Iris pigment epithelial cell (primary cell): ENCODE measurements around the gene TMEM258.

ENCODE experiments used
- DNase-seq: peaks from one replicate; pipeline ENCODE4 v3.0.0-alpha.2; 2011; ENCODE audit warnings: low read depth

TMEM258 gene

DNA sequence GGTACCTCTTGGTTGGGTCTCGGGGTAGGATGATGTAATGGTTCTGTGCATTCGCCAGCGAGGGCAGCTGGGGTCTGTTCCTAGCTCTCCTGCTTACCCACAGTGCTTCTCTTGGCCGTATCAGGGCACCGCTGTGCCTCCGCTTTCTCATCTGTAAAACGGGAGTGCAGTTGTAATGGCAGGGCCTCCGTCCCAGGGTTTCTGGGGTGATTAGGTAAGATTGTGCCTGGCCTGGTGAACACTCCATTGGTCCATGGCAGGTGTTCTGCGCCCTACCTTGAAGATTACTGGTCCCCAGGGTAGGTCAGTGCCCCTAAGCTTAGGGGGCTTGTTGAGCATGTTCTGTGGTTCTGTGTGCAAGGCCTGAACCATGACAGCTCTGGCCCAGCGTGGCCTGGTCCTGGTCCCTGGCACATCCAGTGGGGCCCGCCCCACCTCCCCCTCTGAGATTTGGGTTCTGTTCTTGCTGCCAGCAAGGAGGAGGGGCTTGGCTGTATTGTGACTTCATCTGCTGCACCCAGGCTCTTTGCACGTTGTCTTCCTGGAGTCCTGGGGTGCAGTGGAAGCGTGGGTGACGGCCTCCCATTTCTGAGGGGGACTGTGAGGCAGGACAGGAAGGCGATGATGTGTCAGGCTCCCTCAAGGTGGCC lies 35.1 kb downstream of the TMEM258 start:
- DNase-seq = no peak

GRCh38 chr11:61756452-61757212 lies 35.8 kb downstream of the TMEM258 start:
- peak; percentile 56 for DNase-seq

GRCh38 chr11:61756147-61756451 lies 36.3 kb downstream of the TMEM258 start:
- DNase-seq = no peak

DNA sequence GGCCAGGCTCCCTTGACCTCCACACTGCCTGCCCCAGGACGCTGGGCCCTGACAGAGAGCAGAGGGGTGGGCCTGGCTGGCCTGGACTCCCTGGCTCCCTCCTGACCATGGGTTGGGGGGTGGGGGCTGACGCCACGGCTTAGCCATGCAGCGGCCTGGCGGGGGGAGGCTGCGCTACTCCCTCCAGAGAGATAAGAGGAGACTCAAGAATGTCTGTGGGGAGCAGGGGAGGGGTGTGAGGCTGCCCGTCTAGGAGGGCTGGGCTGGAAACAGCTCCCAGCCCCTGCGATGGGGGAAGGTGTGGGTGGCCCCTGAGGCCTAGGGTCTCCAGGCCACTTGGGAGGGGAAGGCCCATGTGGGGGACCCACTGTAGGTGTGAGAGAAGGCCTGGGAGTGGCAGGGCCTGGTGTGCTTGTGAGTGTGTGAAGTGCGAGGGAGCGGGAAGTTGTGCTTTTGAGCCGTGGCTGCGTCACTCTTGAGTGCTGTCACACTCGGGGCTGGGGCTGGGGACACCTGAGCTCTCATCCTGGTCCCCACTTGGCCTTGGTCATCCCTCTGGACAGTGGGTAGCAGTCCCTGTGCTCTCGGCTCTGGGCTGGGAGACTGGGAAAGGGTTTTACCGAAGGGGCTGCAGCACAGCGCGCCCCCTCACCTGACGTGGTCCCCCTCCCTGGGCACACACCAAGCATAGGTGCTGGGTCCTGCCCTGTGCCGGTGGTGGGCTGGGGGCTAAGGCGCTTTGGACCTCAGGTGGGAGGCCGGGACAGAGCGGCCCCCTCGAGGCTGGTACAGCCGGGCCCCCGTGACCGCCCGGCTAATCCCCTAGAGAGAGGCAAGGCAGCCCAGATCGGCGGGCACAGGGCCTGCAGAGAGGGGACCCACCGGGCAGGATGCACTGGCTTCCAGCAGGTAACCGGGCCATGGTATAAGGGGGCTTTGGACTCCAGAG lies 37.6 kb downstream of the TMEM258 start:
- peak; percentile 80 for DNase-seq

- DNase-seq = no peak
These were observed 38.7 kb downstream of the TMEM258 start for GRCh38 chr11:61753672-61754071.

GRCh38 chr11:61752925-61753521 lies 39.4 kb downstream of the TMEM258 start:
- DNase-seq = no peak

DNA sequence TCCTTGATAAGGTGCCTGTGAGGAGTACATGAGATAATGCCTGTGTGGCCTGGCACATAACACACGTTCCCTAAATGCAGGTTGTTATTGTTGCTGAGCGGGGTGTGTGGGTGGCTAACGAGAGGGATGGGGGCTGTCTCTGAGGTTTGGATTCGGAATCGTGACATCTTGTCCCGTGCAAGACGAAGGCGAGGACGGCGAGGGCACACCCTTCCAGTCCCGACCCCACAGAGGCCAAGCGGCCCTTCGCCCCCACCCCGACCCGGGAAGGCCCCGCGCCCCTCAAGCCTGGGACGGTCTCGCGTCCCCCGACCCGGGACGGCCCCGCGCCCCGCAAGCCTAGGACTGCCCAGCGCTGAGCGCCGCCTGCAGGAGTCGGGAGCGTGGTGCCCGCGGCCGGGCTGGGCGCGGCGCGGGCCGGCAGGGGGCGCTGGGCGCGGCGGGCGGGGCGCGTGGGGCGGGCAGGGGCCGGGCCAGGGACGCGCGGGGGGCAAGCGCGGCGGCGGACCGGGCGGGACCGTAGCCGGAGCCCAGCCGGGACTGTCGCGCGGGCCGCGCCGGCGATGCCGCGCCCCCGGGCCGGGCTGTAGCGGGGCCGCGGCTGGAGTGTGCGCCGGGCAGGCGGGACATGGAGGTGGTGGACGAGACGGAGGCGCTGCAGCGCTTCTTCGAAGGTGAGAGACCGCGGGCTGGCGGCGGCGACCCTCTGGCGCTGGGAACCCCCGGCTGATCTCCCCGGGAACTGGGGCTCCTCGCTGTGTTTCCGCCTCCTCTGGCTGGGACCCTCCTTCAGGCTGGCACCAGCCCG lies 40.1 kb downstream of the TMEM258 start, which contains the start of gene MYRF:
Gene MYRF, plus strand, starts transcription at position 520 of the 808 bp plus-strand sequence. Its CDS starts 109 bp downstream, at position 629.
- no peak for DNase-seq

DNA sequence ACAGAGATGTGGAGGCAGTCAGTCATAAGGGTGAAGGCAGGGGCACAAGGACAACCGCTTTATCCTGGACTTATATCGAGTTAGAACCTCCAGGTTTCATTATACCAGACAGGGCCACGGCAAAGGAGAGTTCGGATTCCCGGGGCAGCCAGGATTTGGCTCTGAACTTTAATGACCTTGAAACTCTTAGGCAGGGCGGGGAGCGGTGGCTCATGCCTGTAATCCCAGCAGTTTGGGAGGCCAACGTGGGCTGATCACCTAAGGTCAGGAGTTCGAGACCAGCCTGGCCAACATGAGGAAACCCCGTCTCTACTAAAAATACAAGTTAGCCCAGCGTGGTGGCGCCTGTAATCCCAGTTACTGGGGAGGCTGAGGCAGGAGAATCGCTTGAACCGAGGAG lies 41.0 kb downstream of the TMEM258 start:
- DNase-seq = no peak

- no peak for DNase-seq
These were observed 41.6 kb downstream of the TMEM258 start for GRCh38 chr11:61750631-61751273.

GRCh38 chr11:61749591-61750217 lies 42.7 kb downstream of the TMEM258 start:
- DNase-seq = no peak

DNA sequence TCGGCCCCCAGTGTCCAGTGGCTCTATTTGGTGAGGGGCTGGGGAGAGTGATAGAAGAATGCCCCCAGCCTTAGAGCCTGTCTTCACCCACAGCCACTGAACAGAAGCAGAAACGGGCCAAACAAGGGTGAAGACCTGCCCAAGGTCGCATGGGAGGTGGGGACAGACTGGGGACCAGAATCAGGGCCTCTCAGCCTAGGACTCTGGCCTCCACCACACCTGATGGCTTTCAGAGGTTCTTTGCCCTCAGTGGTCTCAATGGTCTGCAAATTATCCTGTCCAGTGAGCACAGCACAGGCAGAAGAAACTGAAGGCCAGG lies 44.5 kb downstream of the TMEM258 start:
- DNase-seq = no peak

DNA sequence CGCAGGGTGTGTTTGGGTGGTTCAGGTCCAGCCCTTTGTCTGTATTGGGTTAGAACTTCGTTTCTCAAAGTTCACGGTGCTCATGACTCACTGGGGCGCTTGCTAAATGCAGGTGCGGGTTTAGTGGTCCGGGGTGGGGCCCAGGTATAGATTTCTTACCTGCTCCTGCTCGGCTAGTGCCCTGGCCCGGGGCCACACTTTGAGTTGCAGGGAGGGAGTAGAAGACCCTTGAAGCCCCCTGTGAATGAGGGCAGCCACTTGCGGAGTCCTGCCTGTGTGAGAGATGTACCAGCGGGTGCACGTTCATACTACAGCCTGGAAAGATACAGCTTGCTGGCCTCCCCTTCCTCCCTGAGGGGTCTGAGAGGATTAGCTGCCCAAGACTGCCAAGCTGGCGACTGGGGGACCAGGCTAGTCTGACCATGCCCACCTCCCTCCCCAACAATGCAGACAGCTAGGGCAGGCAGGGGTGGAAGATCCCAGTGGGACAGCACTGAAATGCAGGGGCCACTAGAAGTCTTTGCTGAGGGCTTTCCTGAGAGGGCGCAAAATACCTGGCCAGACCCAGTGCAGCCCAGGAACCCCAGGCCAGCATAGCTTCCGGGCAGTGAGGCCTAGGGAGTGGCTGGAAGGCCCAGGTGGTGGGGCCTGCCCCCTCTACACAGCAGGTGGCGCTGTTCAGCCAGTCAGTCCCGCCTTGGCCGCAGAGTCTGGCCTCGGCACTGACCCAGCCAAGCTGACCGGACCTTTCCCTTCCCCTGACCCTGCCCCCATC lies 45.0 kb downstream of the TMEM258 start:
- DNase-seq = peak; percentile 57

DNA sequence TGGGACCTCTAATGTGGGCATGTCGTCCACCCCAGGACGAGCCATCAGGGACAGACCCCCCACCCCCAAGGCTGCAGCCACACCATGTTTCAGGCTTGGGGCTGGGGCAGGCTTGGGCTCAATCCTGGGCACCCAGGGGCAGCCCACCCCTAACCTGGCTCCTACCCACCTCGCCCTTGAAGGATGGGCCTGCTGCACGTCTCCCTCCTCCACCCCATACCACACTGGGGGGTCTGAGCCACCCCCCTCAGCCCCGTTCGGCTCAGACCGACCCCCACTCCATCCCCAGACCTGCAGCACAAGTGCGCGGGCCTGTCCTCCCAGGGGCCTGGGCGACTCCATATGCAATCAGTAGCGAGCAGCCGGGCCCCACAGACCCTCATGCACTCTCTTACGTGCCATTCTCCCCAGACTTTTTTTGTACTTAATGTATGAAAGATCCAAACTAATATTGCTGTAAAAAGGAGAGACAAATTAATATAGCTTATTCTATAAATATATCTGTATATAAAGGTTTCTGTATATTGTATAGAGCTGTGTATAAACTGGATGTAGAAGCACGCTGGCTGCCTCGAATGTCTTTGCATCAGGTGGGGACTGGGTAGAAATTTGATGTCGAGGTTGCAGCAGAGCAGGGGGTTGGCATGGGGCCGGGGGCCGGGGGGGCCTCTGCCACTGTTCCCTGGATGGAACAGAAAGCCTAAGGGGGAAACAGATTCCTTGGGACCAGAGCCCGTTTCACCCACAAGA lies 45.8 kb downstream of the TMEM258 start:
- no peak for DNase-seq

DNA sequence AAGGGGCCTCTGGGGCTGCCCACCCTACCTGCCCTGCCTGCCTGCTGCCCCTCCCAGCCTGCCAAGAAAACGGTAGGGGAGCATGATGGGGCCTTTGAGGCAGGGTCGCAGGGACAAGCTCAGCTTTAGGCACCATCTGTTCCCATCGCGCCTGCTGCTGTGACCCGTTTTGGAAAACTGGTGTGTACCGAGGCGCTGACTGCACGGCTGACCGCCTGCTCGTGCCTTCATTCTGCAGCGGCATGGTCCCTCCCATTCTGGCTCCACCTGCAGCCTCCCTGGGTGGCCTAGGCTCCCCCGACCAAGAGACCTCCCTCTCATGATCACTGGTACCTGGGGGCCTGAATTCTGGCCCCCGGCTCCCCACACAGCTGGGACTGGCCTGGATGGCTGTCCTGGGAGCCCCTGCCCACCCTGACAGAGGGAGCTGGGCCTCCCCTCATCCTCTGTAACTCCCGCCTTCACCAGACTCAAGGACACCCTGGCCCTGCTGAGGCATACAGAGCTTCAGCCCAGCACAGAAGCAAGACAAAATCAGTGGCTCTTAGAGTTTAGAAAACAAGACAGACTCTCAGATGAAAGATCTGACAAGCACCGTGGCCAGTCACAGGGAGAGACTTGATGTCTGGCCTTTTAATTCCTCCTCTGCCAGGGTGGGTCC lies 46.5 kb downstream of the TMEM258 start:
- no peak for DNase-seq

DNA sequence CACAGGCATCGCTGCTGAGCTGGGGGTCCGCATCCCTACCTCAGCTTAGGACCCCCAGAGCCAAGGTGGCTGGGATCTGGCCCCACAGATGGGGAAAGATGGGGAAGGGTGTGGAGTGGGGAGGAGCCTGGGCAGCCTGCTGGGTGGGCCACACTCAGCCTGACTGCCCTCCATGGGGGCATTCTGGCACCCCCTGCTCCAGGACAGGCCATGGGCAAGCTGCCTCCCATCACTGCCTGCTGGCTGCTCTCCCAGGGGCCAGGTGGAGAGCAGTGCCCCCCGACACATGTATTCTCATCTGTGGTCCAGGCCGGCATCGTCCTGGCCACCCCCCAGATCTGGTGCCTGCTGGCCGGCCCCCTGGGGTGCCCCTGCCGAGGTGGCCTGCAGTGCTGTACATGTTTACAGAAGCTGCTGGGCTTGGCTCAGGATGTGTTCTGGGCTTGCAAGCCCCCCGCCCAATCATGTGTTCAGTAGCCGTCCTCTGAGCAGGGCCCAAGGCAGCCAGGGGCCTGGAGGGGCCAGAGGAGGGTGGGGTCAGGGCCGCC lies 47.7 kb downstream of the TMEM258 start:
- no peak for DNase-seq

DNA sequence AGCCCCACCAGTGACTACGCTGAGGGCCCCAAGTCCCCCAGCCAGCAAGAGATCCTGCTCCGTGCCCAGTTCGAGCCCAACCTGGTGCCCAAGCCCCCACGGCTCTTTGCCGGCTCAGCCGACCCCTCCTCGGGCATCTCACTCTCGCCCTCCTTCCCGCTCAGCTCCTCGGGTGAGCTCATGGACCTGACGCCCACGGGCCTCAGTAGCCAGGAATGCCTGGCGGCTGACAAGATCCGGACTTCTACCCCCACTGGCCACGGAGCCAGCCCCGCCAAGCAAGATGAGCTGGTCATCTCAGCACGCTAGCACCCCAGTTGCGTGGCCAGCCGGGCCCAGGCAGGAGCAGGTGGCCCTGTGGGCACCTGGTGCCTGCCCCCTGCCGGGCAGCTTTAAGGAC lies 48.2 kb downstream of the TMEM258 start:
- peak; percentile 17 for DNase-seq

DNA sequence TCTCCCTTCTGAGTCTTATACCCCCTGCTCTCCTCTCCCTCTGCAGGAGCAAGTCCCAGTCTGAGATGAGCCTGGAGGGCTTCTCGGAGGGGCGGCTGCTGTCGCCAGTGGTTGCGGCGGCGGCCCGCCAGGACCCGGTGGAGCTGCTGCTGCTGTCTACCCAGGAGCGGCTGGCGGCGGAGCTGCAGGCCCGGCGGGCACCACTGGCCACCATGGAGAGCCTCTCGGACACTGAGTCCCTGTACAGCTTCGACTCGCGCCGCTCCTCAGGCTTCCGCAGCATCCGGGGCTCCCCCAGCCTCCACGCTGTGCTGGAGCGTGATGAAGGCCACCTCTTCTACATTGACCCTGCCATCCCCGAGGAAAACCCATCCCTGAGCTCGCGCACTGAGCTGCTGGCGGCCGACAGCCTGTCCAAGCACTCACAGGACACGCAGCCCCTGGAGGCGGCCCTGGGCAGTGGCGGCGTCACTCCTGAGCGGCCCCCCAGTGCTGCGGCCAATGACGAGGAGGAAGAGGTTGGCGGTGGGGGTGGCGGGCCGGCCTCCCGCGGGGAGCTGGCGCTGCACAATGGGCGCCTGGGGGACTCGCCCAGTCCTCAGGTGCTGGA lies 48.8 kb downstream of the TMEM258 start:
- no peak for DNase-seq

DNA sequence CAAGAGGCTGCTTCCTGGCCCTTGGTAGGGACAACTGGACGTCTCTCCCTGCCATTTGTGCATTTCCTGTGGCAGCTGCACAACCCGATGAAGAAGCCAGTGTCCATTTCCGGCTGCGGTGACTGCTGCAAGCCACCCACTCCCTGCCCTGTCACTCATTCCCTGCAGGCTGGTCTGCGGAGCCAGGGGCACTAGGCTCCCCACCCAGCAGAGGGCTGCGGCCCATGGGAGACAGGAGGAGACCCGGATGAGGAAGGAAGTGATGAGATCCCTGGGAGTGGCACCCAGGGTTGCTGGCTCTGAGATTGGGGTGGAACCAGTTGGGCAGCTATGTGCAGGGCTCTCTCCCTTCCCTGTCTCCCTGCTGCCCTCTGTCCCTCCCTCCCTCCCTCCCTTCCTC lies 50.0 kb downstream of the TMEM258 start:
- DNase-seq = no peak
